Panc1 (cell line): ENCODE measurements around the gene DNAJB5.

Source experiments
- POLR2AphosphoS5 ChIP-seq: IDR thresholded peaks from 2 replicates; pipeline ENCODE4 v1.6.1; 2012; ENCODE audit warnings: mild to moderate bottlenecking, low read depth, low read length, moderate library complexity
- TF ChIP-seq, protein P1 (sequence below): fragments of 450-650 bp; IDR thresholded peaks from 2 replicates; pipeline ENCODE4 v1.5.1; 2017; ENCODE audit warnings: mild to moderate bottlenecking

DNA sequence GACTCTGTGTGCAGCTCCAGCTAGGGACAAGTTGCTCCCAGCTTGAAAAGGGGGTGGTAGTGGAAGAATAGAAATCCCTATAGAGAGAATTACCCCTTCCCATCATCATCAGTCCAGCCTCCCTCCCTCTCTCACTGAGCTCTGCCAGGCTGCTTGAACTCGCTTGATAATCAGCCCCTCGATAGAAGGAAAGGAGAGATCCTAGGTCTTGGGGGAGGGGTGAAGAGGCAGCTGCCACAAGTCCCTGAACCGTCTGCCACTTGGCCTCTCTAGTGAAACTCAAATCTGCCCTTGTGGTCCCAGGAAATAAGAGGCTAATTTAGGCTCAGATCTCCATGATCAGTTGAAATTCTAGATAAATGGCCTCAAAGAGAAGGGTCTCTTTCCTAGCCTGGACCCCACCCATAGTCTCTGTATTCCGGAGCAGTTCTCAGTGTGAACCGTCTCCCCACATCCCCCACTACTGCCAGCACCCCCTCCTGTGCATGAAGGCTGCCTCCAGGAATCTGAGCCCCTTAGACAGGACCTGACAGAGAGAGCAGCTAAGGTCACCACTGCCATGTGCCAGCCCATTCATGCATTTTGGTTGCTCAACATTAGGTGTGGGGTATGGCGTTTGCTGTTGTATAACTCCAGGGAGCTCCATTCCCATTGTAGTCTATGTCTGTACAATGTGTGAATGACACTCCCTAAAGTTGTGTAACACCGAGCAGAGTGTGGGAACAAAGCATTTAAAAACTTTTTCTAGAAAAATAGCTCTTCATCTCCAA lies 5.5 kb downstream of the DNAJB5 start:
- no peak for TF ChIP-seq POLR2AphosphoS5
- TF ChIP-seq, protein P1, sequence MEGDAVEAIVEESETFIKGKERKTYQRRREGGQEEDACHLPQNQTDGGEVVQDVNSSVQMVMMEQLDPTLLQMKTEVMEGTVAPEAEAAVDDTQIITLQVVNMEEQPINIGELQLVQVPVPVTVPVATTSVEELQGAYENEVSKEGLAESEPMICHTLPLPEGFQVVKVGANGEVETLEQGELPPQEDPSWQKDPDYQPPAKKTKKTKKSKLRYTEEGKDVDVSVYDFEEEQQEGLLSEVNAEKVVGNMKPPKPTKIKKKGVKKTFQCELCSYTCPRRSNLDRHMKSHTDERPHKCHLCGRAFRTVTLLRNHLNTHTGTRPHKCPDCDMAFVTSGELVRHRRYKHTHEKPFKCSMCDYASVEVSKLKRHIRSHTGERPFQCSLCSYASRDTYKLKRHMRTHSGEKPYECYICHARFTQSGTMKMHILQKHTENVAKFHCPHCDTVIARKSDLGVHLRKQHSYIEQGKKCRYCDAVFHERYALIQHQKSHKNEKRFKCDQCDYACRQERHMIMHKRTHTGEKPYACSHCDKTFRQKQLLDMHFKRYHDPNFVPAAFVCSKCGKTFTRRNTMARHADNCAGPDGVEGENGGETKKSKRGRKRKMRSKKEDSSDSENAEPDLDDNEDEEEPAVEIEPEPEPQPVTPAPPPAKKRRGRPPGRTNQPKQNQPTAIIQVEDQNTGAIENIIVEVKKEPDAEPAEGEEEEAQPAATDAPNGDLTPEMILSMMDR, result no peak
